ENCODE measurements around the gene BACE1. TPM values are rescaled to one million over a fixed set of nuclear protein-coding genes. Genes with fewer than 3 reads are reported as not detected.

The BACE1 gene
- total and polyA plus RNA-seq, 10 of the 15 experiments (the other 5 are each of a cell fraction or from before 2014, with no cell fraction given) = 0.07 to 1.6 (median 0.32) TPM

GRCh38 chr11:117313091-117313490 lies 3.0 kb downstream of the BACE1 start (continued):
- TF ChIP-seq ZNF592 (IDR thresholded peaks at IDR 0.05) = no peak
- no peak for TF ChIP-seq MYC (IDR thresholded peaks at IDR 0.05; ENCODE audit: insufficient read depth, insufficient read length, insufficient replicate concordance, low read length, severe bottlenecking)

GRCh38 chr11:117309310-117309709 lies 6.7 kb downstream of the BACE1 start:
- no peak overlapping the region for H3K4me3 ChIP-seq
- no peak overlapping the region for H3K9ac ChIP-seq (ENCODE audit: control insufficient read depth, insufficient read depth, low read length)
- WGBS (ENCODE audit: insufficient coverage, insufficient replicate concordance, low lambda C conversion rate, missing lambda C conversion rate) = 68% methylated on average over 7 of the region's 7 CpGs
- no peak overlapping the region for H2AFZ ChIP-seq (ENCODE audit: control insufficient read depth, low read depth, low read length)
- TF ChIP-seq USF1 (IDR thresholded peaks at IDR 0.05; ENCODE audit: borderline replicate concordance, extremely low read length, insufficient read depth, low read depth, low read length) = no peak
- no peak for TF ChIP-seq BRCA1 (IDR thresholded peaks at IDR 0.05; ENCODE audit: low read depth, low read length)
- no peak for TF ChIP-seq IRF4 (IDR thresholded peaks at IDR 0.05; ENCODE audit: low read depth, low read length)
- no peak for TF ChIP-seq NFIC (IDR thresholded peaks at IDR 0.05; ENCODE audit: low read depth, low read length)
- TF ChIP-seq TCF3 (IDR thresholded peaks at IDR 0.05; ENCODE audit: borderline replicate concordance, insufficient read depth, low read depth, low read length) = no peak
- no peak for TF ChIP-seq ZBTB40 (IDR thresholded peaks at IDR 0.05; ENCODE audit: borderline replicate concordance)
- TF ChIP-seq ATF3 (IDR thresholded peaks at IDR 0.05; ENCODE audit: borderline replicate concordance, extremely low read depth, low read depth, low read length) = no peak
- no peak for TF ChIP-seq MYB (IDR thresholded peaks at IDR 0.05; ENCODE audit: borderline replicate concordance, low read depth, low read length)
- ATAC-seq (no peak), DNase-seq (ENCODE audit: low read depth, low spot score) (no peak), FAIRE-seq (no peak)
- in situ Hi-C loops (cut with MboI) = no loop called here
- no peaks in the 10 kb centered on the region for H3K36me3 ChIP-seq (ENCODE audit: control insufficient read depth in 2 of 2, insufficient read depth in 2 of 2, low read length in 1 of 2)
- H3K4me1 ChIP-seq (ENCODE audit: control insufficient read depth, insufficient read depth, low read length) = no peaks in the 10 kb centered on the region
- no peaks in the 10 kb centered on the region for H3K9me3 ChIP-seq (replicated peaks; ENCODE audit: control insufficient read depth, insufficient read depth, low read length)
- CTCF ChIA-PET = no interaction called here
- peaks cover 2 to 8% of the 10 kb centered on the region in 2 experiments for H3K27me3 ChIP-seq (replicated peaks in 1 of 2; ENCODE audit: control insufficient read depth in 2 of 2, insufficient read depth in 2 of 2, low read length in 1 of 2)
- intact Hi-C loops (cut with micrococcal nuclease; ENCODE audit: unreplicated experiment) = no loop called here
- SMC1A ChIA-PET (ENCODE audit: uncharacterized antibody, unreplicated experiment) = no interaction called here
- H3K4me2 ChIP-seq (ENCODE audit: control insufficient read depth, insufficient read depth) = no peak overlapping the region
- no peak overlapping the region for H3K27ac ChIP-seq (ENCODE audit: control insufficient read depth, insufficient read depth)
- POLR2A ChIA-PET = interaction anchor here (0.8 to 1.5 kb wide), 2 partner anchors 10 to 15 kb away, joined by 3 to 5 read pairs; no protein-coding TSS in a partner anchor
- RAD21 ChIA-PET (ENCODE audit: unreplicated experiment) = no interaction called here
- no peaks in the 10 kb centered on the region for H3K79me2 ChIP-seq (ENCODE audit: control insufficient read depth, insufficient read depth, low read length)
- H4K20me1 ChIP-seq (ENCODE audit: control insufficient read depth, insufficient read depth) = no peaks in the 10 kb centered on the region
- no TSS peak for BruUV-seq (replicated peaks)

All from GM12878 (cell line).